CD4-positive, alpha-beta T cell treated with Interleukin-12 subunit alpha and Interleukin-12 subunit beta, for 1 hour (primary cell): ENCODE data around the gene OPA1.
"Not testable (repeated sequence)": the region's sequence is repeated elsewhere in the genome, so short reads cannot be mapped to it uniquely, and the experiment has no call there.

Experiments
- DNase-seq: peaks from one replicate; pipeline ENCODE4 v3.0.0-alpha.2; 2020

The OPA1 gene

DNA sequence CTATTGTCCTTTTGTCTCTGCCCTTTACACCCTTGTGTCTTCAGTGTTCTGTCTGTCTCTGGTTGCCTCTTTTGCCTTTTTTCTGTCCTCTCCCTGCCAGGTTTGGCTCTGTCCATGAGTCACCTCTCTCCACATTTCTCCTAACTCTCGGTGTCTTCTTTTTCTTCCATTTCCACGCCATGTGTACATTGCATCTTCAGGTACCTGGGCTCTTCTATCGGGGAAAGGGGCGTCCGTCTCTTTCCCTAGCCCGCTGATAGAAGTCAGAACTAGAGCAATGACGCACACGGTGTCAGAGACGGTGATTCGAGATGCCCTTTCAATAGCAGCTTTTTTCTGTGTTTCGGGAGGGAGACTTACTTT, 641 bp downstream of the OPA1 start:
- DNase-seq: peak; percentile 34

DNA sequence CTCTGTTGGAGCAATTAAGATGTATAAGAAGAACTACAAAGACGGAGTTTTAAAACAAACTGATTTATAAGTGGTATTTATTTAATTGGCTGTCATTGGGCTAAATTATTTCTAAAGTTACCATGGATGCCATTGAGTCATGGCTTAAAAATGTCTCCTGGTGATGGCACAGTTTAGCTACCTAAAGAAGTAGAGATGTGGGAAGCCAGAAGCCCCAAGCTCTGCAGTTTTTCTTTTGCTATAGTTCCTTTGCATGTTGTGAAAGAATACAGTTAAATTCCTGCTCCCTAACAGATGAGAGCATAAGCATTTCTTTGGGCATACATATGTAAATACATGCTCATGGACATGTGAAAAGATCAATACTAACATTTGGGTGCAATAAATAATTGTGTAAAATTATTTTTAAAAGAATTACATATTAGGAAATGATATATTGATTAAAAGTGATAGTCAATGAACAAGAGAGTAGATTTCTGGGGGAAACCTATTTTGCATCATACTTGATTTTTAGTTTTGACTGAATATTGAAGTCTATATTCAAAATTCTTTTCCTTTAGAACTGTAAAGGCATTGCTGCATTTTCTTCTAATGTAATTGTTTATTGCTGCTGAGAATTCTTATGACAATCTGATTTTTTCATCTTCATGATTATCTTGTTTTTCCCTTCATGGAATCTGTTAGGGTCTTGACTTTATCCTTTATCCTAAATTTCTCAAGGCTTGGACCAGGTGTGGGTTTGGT, 2.1 kb downstream of the OPA1 start:
- DNase-seq: no peak

DNA sequence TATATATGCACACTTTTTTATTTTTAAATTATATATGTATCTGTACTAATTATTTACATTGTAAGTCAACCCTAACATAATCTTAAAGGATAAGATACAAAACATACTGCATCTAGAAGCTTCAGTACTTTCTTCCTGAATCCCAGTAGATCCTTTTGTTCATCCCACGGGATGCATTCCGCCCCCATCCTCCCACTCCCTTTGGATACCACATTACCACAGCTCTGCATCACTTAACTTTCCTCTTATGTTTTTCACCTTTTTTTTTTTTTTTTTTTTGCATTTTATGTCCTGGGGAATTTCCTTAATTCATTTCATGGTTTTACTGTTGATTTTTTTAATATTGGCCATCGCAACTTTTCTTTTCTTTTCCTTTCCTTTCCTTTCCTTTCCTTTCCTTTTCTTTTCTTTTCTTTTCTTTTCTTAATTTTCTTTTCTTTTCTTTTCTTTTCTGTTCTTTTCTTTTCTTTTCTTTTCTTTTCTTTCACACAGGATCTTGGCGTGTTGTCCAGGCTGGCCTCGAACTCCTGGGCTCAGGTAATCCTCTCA, 3.0 kb downstream of the OPA1 start:
- DNase-seq: no peak

DNA sequence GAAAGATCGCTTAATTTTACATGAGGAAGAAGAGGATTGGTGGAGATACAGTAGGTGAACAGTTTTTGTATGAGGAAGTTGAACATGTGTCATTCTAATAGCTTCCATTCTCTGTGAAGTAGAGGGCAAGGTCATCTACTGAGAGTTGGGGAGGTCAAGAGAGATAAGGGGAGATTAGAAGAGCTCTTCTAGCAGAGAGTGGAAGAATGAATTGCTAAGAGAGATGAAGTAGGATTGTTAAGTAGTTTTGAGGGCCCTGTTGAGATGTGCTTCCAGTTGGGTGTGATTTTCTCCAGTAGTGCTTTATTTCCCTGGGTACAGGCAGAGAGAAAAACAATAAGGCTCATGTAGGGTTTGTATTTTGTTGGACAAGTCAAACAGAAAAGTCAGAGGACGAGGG, 5.2 kb downstream of the OPA1 start:
- no peak for DNase-seq

DNA sequence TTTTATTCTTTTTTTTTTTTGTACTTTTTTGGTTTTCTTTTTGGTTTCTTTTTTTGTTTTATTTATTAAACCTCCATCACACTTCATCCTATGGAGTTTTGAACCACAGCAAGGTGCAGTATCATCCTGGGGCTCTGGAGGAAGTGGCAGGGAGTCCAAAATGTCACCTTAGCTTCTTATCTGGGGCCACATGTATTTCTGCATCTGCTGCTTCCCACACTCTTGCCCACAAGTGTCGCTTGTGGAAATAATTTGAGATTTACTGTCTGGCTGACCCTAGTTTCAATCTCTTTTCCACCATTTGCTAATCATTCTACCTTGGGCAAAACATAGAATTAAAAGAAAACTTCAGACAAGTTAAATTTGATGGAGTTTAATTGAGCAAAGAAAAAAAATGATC, 6.4 kb downstream of the OPA1 start:
- no peak for DNase-seq

DNA sequence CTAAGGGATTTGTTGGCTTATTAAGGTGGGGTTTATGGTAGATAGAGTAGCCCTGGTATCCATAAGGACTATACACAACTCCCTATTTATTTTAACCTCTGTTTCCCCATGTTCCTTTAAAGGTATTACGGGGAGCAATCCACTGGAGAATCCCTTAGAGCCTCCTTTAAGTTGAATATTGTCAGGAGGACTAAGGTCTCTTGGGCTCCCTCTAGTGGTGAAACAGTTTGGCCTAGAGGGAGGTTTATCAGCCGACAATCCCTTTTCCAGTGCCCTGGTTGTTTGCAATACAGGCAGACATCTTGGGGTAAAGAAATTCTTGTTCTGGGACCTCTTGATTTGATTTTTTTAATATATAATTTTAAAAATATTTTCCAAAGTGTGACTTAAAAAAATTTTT, 12.9 kb downstream of the OPA1 start:
- DNase-seq: peak; percentile 71

DNA sequence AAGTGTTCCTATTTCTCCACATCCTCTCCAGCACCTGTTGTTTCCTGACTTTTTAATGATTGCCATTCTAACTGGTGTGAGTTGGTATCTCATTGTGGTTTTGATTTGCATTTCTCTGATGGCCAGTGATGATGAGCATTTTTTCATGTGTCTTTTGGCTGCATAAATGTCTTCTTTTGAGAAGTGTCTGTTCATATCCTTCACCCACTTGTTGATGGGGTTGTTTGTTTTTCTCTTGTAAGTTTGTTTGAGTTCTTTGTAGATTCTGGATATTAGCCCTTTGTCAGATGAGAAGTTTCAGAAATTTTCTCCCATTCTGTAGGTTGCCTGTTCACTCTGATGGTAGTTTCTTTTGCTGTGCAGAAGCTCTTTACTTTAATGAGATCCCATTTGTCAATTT, 13.9 kb downstream of the OPA1 start:
- not testable (repeated sequence) for DNase-seq

DNA sequence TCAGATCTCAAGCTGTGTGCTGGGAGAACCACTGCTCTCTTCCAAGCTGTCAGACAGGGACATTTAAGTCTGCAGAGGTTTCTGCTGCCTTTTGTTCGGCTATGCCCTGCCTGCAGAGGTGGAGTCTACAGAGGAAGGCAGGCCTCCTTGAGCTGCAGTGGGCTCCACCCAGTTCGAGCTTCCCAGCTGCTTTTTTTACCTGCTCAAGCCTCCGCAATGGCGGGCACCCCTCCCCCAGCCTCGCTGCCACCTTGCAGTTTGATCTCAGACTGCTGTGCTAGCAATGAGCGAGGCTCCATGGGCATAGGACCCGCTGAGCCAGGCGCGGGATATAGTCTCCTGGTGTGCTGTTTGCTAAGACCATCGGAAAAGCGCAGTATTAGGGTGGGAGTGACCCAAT, 17.5 kb downstream of the OPA1 start:
- DNase-seq: not testable (repeated sequence)

DNA sequence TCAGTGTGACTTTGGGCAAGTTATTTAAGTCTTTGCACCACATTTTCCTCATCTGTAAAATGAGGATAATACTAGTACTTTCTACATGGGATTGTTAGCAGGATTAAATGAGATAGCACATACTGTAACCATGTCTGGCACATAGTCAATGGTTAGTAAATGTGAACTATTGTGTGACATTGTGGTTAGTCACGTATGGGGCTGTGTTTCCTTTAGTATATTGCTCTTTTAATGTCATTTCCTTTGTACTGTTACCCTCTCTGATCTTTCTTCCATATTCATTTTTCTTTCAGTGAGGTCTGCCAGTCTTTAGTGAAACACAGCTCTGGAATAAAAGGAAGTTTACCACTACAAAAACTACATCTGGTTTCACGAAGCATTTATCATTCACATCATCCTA, 21.4 kb downstream of the OPA1 start:
- peak; percentile 5 for DNase-seq

DNA sequence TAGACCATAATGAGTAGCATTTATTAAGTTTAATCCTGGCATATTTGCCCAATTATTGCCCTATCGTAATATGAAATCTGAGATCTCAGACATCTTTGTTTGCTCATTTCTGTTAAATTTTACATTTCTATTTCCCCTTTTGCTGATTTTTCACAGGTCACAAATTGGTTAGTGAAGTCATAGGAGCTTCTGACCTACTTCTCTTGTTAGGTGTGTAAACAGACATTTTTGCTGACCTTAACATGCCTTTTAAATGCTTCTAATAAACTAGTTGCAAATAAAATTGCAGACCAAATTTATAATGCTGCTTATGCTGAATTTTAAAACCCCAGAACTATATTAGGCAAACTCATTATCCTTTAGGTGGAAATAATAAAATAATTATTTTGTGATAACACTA, 24.6 kb downstream of the OPA1 start:
- DNase-seq: no peak

DNA sequence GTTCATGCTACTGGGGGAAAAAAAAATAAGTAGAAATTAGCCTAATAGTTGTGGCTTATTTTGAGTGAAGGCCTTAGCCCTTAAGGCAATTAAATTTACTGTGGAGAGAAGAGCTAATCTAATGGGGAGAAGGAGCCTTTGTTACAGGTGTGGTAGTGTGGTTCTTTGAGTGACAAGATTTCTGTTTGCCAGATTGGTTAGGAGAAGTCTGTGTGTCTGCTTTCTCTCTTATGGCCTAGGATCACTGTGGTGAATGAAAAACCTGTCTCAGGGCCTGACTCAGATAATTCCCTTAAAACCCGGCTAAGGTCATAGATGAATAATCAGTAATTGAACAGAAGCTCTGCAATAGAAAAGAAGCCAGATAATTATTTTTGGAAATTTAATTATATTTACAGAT, 27.0 kb downstream of the OPA1 start:
- no peak for DNase-seq

DNA sequence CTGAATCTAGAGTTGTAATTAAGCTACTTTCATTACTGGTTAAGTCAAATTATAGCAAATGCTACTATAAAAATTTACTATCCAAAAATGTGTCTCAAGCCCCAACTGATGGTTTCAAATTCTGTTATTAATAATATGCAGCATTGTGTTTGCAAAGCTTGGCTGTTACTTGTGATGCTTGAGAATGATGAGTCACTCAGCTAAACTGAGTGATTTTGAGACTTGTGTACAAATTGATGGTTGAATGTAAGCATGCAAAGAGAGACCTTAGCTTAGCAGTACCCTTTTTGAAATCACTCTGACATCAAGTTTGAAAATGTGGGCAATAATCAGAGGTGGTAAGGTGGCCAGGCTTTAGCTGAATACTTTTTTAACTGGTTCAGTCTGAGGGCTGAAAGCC, 27.6 kb downstream of the OPA1 start:
- DNase-seq: no peak

DNA sequence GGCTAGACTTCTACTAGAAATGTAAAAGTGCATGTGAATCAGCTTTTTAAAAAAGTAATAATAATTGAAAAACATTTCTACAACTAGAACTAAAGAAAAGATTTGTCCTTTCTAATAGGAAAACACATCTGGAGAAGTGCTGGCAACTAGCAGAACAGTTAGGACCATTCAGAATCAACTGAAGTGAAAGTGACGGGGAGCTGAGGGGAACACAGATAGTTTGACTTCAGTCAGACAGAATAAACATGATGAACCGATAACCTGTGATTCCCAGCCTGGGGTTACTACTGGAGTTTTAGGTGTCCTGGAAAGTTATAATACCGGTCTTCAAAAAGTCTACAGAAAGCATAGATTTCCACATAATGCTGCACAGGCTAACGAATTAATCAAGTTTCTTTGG, 28.1 kb downstream of the OPA1 start:
- no peak for DNase-seq

DNA sequence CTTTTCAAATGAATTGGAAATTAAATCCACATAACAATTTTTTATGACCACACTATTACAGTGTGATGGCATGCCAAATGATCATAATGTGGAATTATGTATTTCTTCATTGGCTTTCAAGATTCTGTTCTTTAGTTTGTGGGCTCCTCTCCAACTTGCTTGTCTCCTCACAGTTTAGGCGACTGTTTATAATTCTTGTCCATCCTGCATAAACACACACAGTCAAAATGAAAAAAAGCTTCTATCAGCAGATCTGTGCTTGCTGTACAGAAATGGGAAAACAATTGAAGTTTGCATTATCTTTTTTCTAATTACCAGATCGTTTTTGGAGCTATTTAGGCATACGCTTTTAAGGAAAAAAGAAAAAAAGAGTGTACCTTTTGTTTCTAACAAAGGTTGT, 37.0 kb downstream of the OPA1 start:
- no peak for DNase-seq

DNA sequence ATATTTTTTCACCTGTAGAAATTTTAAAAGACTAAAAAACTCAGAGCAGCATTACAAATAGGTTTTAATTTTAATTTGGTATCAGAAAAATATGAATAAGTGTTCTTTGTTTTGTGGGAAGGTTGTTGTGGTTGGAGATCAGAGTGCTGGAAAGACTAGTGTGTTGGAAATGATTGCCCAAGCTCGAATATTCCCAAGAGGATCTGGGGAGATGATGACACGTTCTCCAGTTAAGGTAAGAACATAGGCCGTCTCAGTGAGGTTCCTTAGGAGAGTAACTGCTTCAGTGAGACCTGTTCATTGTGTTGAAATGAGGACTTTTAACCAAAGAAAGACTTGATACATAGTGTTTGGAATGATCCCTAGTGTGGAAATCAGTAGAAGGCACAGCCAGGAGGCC, 44.8 kb downstream of the OPA1 start:
- no peak for DNase-seq

DNA sequence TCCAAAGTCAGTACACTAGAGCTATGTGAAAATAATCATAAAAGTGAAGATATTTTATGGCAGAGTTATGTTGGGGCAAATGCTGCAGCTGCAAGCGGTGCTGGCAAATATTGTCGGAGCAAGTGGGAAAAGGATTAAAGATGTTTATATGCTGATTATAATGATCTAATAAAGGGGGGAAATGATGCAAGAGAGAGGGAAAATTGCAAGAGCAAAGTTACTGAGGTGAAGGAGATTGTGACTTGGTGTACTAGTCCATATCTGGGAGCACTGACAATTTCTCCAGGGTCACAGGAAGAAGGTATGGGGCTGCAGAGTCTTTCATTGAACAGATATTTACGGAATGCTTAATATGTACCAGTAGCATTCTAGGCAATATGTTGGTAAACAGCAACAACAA, 45.8 kb downstream of the OPA1 start:
- no peak for DNase-seq

DNA sequence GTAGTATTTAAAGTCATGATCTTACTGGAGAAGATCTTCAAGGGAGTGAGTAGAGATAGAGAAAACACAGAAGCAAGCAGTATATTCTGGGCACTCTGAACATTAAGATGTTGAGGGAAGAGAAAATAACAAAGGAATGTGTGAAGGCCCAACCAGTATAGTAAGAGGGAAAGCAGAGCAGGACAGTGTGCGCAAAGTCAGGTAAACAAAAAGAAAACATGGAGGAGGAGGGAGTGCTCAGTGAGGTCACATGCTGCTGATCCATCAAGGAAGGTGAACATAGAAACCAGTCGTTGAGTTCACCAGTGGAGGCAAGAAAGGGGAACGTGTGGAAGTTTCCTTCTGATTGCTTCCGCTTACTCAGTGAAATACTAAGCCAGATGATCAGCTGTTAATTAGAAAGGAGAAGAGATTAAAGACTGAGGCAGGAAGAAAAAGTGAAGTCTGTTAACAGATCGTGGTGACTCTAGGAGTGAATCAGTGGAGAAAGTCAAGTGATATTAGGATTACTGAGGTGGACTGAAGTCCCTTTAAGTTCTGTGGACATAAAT, 47.2 kb downstream of the OPA1 start:
- DNase-seq: no peak

DNA sequence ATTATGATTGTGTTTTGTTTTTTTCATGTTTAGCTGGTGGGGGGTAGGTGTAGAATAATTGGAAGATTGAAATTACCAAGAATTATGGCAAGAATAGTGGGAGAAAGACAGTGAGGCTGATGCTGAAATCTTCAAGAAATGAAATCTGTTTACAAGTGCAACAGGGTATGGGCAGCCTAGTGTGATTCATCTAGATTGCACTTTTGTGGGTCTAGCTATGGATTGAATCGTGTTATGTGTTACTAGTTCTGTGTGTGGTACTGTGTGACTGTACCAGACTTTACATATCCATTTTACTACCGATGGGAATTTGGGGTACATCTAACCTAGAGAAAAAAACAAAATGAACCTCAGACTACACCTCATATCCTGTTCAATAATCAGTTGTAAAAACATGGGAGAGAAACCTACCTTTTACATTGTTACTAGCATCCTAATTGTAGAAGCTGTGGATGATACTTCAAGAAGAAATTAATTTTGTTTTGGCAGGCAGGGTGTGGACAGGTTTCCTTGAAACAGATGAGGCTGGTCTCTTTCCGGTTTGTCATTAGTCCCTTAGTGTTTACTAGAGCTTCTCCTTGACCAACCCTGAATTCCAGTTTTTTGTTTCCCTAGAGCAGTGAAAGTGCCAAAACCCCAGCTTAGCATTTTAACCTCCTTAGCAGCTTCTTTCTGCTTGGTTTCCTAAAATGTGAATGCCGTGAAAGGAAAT, 47.9 kb downstream of the OPA1 start:
- DNase-seq: no peak

DNA sequence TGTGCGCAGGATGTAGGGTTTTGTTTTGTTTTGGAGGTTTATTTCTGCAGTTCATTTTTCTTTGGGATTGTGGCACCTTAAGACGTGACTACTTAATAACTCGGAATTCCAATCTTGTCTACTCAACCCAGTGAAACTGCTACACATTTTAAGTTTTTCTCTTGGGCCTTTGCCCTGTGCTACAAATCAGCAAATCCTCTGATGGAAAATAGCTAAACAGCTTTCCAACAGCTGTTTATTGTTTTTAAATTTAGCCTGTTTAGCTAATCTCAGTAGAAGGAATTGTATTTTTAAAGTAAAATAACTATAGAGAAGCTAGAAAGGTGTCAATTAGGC, 48.4 kb downstream of the OPA1 start:
- no peak for DNase-seq

DNA sequence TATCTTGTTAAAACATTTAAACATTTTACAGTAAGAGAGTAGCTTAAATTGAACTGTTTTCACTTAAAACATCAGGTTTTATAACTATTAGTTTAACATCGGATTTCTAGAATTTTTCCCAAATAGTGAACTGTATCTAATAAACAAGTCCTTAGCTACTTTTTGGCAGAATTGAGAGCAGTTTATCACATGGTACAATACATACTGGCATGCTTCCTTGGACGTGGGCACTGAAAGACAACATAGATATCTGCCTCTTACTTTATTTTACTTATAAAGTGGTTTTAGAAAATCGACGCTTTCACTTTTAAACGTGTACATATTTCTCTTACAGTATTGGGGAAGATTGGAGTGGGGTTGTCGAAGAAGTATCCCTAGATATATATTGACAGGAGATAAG, 52.8 kb downstream of the OPA1 start:
- no peak for DNase-seq

DNA sequence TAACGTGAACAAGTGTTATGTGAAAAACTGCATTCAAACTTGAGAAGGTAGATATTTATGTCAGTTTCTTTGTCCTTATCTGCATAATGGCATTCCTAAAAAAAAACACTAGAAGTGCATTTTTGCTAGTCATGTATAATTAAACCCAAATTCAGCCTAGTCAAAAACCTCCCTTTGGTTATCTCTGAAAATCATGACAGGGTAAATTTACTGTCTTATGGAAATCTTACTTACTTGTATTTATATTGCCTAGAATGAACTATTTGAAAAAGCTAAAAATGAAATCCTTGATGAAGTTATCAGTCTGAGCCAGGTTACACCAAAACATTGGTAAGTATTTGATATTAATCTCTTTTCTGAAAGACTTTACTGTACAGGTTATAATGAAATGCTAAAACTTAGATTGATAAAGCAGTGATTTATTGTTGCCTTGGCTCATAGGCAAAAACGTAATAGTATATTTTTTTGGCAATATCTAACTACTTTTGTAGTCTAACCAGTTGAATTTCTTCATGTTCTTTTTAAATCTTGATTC, 55.6 kb downstream of the OPA1 start:
- no peak for DNase-seq

DNA sequence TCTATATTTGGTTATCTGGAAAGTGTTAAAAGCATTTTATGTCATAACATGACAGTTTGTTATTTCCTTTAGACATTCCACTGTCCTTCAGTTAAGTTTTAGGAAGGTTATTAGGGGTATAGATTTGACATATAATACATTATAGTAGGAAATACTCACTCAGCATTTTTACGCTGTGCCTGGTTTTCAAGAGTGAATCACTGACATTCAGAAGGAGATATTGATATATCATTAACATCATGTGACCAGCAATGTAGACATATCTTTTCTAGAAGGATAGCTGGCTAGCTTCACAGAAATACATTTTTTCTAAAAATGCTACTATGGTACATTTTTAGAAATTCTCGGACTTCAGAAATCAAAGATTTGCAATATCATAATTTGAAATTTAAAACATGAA, 57.6 kb downstream of the OPA1 start:
- no peak for DNase-seq

DNA sequence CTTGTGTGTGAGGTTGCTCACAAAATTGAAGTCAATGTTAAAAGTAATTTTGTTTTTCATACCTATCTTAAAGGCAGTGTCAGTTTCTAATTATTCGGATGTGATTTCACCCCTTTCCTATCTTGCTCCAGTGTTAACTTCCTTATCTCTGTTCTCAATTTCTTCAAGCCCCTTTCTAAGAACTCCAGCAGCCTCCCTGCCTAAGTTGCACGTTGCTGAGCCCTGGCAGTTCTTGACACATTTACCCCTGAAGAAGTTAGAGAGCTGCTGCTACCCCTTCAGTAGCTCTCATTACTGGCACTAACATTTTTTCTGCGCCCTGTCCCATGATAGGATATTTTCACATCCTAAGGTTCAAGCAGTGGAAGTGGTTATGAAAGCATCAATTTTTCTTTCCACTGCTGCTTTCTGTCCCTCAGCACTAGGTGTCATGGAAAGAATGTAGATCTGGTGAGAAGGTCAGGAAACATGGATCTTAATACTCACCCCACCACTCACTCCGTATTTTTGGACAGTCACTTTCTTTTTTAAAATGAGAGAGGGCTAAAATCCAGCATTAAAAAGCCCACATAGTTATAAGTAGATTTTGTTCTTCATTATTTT, 62.9 kb downstream of the OPA1 start:
- DNase-seq: no peak

DNA sequence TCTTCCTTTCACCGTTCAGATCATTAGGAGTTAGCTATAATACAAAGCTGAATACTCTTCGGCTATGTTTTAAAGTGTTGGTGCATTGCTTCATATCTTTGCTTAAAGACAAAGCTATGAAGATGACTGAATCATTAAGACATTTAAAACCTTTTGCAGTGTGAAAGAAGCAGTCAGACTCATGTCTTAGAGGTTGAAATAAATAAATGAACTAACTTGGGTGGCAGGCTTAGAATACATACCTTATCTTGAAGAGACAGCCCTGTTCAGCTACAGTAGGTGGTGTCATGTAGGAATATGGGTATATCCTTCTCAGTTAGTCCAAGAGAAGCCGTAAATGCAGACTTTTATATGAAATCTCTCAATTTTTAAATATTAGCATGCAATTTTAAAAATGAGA, 63.4 kb downstream of the OPA1 start:
- no peak for DNase-seq
